Measurements from ENCODE around the gene VASN. TPM values are rescaled to one million over a fixed set of nuclear protein-coding genes. Genes with fewer than 3 reads are reported as not detected.

The VASN gene
- total and polyA plus RNA-seq, 7 donors = 0.46 to 10.2 (median 7.1) TPM

GRCh38 chr16:4384509-4384942, 12.9 kb downstream of the VASN start:
- peaks cover 0 to 28% (median 12%) of the 10 kb centered on the region in 4 donors for H3K4me1 ChIP-seq
- 77 to 86% methylated on average over 20 of the region's 20 CpGs for WGBS, 2 donors
- intact Hi-C loops (cut with DNase I) = no loop called here
- H3K27me3 ChIP-seq = no peaks in the 10 kb centered on the region
- TF ChIP-seq EP300 (IDR thresholded peaks at IDR 0.05) = no peak
- no peak for TF ChIP-seq POLR2A (IDR thresholded peaks at IDR 0.05)
- no peak for TF ChIP-seq POLR2AphosphoS5 (IDR thresholded peaks at IDR 0.05)
- no peak for TF ChIP-seq CTCF (IDR thresholded peaks at IDR 0.05)
- DNase-seq = no peak
- no peaks in the 10 kb centered on the region for H3K9me3 ChIP-seq
- peaks cover 5 to 42% (median 18%) of the 10 kb centered on the region in 4 donors for H3K36me3 ChIP-seq
- no peak overlapping the region for H3K4me3 ChIP-seq
- peak overlapping the region in 2 of 4 donors; percentile 7 to 8 for H3K27ac ChIP-seq

DNA sequence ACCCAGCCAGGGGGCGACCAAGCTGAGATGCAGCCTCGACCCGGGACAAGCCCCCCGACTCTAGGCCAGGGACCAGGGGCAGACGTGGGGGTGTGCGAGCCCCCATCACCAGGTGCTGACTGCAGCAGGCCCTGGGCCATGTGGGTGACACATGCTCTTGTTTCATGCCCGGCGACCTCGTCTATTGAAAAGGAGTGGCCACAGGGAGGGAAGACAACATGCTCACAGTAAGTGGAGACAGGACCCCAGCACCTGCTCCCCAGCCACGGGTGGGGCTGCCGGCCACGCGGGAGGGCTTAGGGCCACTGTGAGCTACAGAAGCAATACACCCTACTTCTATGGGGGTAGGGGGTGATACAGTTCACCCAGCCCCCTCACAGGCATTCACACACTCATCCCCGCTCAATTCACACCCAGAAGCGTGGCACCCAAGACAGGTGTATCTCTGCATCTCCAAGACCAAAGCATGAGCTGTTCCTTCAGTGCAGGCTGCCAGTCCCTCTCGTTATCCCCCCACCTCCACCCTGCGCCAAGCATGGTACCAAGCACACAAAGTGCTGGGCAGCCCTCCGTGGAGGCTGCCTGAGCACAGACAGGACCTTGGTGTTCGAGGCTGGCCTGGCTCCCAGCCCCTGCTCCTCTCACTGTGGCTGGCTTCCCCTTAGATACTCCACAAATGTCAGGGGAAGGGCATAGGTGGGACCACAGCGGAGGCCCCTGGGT, 13.6 kb downstream of the VASN start:
- H3K27me3 ChIP-seq = no peaks in the 10 kb centered on the region
- 88 to 90% methylated on average over 20 of the region's 20 CpGs for WGBS, 2 donors
- no peaks in the 10 kb centered on the region for H3K9me3 ChIP-seq
- no peak overlapping the region for H3K4me3 ChIP-seq
- H3K4me1 ChIP-seq = peaks cover 0 to 22% (median 8%) of the 10 kb centered on the region in 4 donors
- peaks cover 5 to 46% (median 18%) of the 10 kb centered on the region in 4 donors for H3K36me3 ChIP-seq
- H3K27ac ChIP-seq = peak overlapping the region in 2 of 4 donors; percentile 8 to 26
- DNase-seq = no peak
- intact Hi-C loops (cut with DNase I) = no loop called here
- TF ChIP-seq POLR2A (IDR thresholded peaks at IDR 0.05) = no peak
- TF ChIP-seq CTCF (IDR thresholded peaks at IDR 0.05) = no peak
- no peak for TF ChIP-seq EP300 (IDR thresholded peaks at IDR 0.05)

DNA sequence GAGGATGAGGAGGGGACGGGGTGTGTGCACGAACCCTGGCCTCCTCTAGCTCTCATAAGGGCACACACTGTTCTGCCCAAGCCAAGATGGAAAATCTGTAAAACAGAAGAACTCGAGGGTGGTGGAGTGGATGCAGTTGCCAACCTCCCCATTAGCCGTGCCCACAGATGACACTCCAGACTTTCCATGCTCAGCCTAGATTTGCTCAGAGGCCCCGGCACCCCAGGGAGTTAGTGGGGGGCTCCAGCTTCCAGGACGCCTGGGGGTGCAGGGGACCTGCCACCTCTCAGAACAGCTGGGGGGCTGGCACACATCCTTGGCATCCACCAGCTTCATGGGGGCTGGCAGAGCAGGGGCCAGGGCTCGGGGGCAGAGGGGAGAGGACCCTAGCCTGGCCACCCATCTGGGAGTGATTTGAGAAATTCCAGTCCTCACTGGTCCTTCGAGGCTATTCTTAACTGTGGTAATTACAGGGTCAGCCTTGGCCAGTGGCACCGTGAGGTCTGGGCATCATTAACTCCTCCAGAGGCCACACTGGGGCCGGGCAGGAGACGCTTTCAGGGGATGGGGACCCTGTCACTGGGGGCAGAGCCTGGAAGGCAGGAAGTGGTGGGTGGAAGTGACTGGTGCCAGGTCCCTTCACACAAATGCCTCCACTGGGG, 14.3 kb downstream of the VASN start:
- Histone ChIP-seq H3K27ac (peak overlapping the region; percentile 8 to 32 (median 26)), H3K27me3 (no peaks in the 10 kb centered on the region), H3K9me3 (no peaks in the 10 kb centered on the region), H3K4me3 (no peak overlapping the region), H3K36me3 (peaks cover 5 to 45% (median 18%) of the 10 kb centered on the region in 4 donors), H3K4me1 (peaks cover 0 to 15% (median 3%) of the 10 kb centered on the region in 4 donors)
- WGBS, 2 donors = 85 to 88% methylated on average over 11 of the region's 11 CpGs
- intact Hi-C loops (cut with DNase I) = no loop called here
- DNase-seq = no peak
- no peak for TF ChIP-seq POLR2AphosphoS5 (IDR thresholded peaks at IDR 0.05)
- TF ChIP-seq POLR2A (IDR thresholded peaks at IDR 0.05) = no peak
- no peak for TF ChIP-seq EP300 (IDR thresholded peaks at IDR 0.05)
- TF ChIP-seq CTCF (IDR thresholded peaks at IDR 0.05) = no peak

DNA sequence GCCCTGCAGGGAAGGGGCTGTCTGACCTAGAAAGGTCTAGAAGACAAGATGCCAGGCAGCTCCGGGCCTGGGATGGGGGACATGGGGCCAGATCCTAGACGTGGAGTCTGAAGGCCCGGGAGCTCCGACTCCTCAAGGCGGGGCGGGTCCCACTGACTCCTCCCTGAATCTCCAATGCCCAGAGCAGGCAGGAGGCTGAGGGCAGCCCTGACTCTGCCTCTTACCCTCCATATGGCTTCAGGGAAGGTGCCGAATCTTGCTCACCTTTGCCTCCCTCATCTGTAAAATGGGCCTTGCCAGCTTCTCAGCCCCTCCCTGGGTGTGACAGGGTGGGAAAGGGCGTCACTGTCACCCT, 14.8 kb downstream of the VASN start:
- no peak for TF ChIP-seq EP300 (IDR thresholded peaks at IDR 0.05)
- Histone ChIP-seq H3K27ac (peak overlapping the region; percentile 8 to 38 (median 26)), H3K4me1 (peaks cover 0 to 15% (median under 1%) of the 10 kb centered on the region in 4 donors), H3K27me3 (no peaks in the 10 kb centered on the region), H3K9me3 (no peaks in the 10 kb centered on the region), H3K4me3 (no peak overlapping the region), H3K36me3 (peaks cover 5 to 40% (median 18%) of the 10 kb centered on the region in 4 donors)
- 67 to 80% methylated on average over 8 of the region's 8 CpGs for WGBS, 2 donors
- intact Hi-C loops (cut with DNase I) = no loop called here
- no peak for DNase-seq

GRCh38 chr16:4386951-4387565, 15.4 kb downstream of the VASN start:
- no peak overlapping the region for H3K4me3 ChIP-seq
- TF ChIP-seq CTCF (IDR thresholded peaks at IDR 0.05) = no peak
- TF ChIP-seq POLR2AphosphoS5 (IDR thresholded peaks at IDR 0.05) = peak in 1 of 4 donors; percentile 3
- no peak for TF ChIP-seq POLR2A (IDR thresholded peaks at IDR 0.05)
- peak overlapping the region in 3 of 4 donors; percentile 26 to 38 (median 27) for H3K27ac ChIP-seq
- no peak for DNase-seq
- intact Hi-C loops (cut with DNase I) = no loop called here
- 89 to 90% methylated on average over 10 of the region's 10 CpGs for WGBS, 2 donors
- peaks cover 5 to 34% (median 15%) of the 10 kb centered on the region in 4 donors for H3K36me3 ChIP-seq
- no peaks in the 10 kb centered on the region for H3K27me3 ChIP-seq
- peaks cover 0 to 21% (median 4%) of the 10 kb centered on the region in 4 donors for H3K4me1 ChIP-seq
- H3K9me3 ChIP-seq = no peaks in the 10 kb centered on the region
